ENCODE measurements around the gene ASPDH.
"Not testable (repeated sequence)": the region's sequence is repeated elsewhere in the genome, so short reads cannot be mapped to it uniquely, and the experiment has no call there.

The ASPDH gene

GRCh38 chr19:50547385-50548190 lies 33.9 kb upstream of the ASPDH start:
- peak; percentile 67 for DNase-seq

- no peak for DNase-seq
These were observed 33.0 kb upstream of the ASPDH start for GRCh38 chr19:50546527-50547221.

DNA sequence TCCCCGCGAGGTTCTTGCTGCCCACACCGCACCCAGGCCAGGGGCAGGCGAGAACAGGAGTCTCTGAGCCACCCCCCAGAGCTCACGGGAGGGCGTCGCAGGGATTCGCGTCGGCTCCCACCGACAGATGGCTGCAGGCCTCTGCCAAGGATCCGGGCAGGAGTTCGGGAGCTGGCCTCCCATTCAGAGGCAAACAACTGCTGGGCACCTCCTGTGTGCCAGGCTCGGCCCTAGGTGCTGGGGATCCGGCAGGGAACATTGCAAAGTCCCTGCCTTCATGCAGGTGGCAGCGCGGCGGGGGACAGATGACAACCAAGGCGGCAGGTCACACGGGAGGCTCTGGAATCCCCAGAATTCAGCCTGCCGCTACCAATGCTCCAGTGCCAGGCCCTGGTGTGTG lies 29.2 kb upstream of the ASPDH start:
- no peak for DNase-seq

DNA sequence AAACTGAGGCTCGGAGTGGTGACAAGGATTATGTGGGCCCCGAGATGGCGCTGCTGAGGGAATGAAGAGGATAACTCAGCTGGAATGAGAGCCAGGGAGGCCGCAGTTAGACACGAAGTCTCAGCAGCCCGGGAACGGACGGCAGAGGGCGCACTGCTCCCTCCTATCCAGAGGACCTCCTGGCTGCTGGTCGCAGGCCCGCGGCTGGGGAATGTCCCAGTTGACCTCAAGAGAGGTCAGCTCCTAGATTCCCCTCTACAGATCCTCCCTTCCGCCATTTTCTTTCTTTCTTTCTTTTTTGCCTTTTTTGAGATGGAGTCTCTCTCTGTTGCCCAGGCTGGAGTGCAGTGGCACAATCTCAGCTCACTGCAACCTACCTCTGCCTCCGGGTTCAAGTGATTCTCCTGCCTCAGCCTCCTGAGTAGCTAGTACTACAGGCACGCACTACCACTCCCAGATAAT lies 24.1 kb upstream of the ASPDH start:
- peak; percentile 66 for DNase-seq

DNA sequence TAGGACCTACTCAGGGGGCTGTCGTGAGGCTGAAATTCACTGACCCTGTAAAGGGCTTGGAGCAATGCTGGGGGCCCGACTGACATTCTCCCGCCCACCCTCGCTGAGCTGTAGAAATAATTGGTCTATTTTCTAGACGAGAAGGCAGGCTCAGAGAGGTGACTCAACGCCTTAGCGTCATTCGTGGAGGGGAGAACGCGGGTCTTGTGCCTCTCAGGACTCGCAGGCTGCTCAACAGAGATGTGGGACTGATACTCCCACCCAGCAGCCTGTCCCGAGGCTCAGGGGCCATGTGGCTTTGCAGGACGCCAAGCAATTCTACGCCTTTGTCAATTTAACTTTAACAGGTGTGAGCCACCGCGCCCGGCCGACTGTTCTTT lies 23.6 kb upstream of the ASPDH start:
- DNase-seq: no peak

DNA sequence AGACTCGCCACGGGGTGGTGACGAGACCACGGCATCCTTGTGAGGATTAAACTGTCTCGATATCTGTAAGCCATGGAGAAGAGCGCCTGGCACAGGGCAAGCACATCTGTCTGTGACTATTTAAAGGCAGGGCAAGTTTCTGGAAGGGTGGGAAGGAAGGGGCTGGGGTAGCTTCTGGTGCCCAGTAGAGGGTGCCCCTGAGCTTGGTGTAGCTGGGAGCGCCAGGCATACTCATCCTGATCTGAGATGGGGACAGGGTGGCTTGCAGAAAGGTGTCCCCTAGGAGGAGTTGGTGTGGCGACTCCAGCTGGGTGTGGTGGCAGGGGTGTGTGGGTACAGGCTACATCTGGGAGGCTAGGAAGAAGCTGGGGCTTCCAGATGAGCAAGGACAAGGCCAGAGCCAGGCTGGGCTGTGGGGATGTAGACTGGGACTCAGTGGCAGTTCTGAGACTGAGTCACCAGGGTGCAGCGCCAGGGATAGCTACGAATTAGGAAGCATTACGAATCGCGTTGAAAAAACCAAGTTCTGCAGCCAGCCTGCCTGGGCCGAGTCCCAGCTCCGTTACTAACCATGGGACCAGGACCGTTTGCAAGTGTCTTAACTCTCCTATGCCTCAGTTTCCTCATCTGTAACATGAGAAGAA lies 23.1 kb upstream of the ASPDH start:
- DNase-seq: no peak

DNA sequence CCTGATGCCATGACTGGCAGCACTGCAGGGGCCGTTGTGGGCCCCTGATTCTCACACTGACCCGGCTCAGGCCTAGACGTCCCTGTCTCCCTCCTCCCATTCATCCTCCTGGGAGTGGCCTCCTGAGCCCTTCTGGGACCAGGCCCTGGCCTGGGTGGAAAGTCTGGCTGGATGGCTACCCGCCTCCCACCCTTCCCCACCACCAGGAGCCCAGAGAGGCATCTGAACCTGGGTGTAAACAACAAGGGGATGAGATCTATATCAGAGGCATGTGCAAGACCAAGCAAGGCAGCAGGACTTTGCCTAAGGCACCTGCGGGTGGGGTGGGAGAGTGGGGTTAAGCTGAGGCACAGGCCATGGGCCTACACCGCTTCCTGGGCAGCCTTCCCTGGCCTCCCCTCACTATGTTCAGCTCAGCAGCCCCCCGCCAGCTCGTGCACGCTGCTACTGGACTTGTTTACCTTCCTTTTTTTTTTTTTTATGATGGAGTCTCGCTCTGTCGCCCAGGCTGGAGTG lies 22.0 kb upstream of the ASPDH start:
- no peak for DNase-seq

- no peak for DNase-seq
These were observed 20.8 kb upstream of the ASPDH start for GRCh38 chr19:50534478-50534877.

DNA sequence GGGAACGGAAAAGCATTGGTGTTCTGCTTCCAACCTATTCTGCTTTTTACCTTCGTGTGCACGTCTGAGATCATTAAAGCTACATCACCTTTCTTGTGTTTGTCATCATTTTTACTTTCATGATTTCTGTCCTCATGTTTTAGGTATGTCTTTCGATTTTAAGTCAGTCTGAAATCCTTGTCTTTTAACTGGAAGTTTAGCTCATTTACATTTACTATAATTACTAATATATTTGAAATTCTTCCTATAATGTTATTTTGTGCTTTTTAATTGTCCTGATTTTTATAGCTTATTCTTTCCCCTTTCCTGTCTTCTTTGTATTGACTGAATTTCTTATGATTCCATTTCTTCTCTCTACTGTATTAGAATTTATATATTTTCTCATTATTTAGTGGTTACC lies 19.2 kb upstream of the ASPDH start:
- DNase-seq: no peak

DNA sequence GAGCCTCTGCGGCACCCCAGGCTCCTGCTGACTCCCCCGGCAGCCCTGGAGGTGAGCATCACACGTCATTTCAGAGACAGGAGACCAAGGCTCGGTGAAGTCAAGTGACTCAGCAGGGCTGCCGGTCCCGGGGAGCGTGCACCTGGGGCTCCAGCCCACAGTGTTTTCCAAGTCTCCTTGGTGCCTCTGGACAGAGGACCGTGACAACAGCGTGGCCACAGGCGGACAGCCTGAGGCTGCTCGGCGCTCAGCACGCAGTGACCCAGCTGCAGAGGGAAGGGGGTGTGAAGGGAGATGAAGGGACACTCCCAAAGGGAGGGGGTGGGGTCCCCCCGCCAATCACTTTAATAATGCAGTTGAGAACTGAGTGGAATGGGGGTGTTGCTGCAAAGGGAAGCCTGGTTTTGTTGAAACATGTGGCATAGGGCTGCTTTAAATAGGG lies 17.5 kb upstream of the ASPDH start:
- DNase-seq: no peak

GRCh38 chr19:50528052-50528451 lies 14.3 kb upstream of the ASPDH start:
- DNase-seq: not testable (repeated sequence)

DNA sequence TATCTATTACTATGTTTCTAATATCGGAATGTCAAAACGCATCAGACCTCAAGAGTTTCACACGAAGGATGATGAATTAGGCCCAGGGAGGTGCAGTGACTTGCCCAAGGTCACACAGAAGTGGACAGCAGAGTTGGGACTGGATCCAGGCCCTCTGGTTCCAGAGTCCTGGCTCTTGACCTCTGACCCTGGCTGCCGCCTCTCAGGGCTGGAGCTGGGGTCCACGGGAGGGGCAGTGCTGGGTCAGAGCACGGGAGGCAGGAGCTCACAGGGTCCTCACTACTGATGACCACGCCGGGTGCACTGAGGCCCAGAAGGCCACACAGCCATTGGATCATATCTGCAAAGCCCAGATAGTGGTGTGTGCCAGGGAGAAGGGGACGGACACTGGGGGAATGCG lies 9.2 kb upstream of the ASPDH start:
- no peak for DNase-seq

GRCh38 chr19:50520822-50521465 lies 7.2 kb upstream of the ASPDH start:
- no peak for DNase-seq

- DNase-seq: no peak
These were observed 5.4 kb upstream of the ASPDH start for GRCh38 chr19:50519006-50519575.

GRCh38 chr19:50518091-50519005 lies 4.6 kb upstream of the ASPDH start:
- DNase-seq: no peak

- no peak for DNase-seq
These were observed 4.0 kb upstream of the ASPDH start for GRCh38 chr19:50517704-50518075.

GRCh38 chr19:50516964-50517703 lies 3.4 kb upstream of the ASPDH start:
- DNase-seq: no peak

- DNase-seq: no peak
These were observed 2.7 kb upstream of the ASPDH start for GRCh38 chr19:50516456-50516855.

DNA sequence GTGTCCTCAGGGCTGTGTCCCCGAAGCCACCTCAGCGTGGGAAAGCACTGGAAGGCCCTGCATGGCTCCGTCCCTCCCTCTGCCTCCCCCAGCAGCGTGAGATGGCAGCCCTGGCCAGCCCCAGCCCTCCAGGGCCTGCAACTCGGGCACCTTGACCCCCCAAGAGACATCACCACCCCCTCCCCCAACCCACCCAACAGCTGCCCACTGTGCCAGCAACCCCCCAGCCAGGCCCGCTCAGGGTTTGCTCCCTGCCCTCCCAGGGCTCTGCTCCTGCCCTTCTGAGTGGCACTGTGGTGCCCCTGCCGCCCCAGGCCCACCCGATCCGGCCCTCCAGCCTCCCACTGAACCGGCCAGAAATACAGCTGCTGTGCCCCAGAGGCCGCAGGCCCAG lies 1.5 kb upstream of the ASPDH start:
- no peak for DNase-seq

GRCh38 chr19:50514346-50515167 lies 844 bp upstream of the ASPDH start:
- peak; percentile 81 for DNase-seq
